Suprapubic skin (tissue), 4 donors: Measurements from ENCODE around the gene EEF1A2.

Experiments used
- POLR2A ChIP-seq, 2 donors: fragments of 450-650 bp; IDR thresholded peaks; one replicate each; pipeline ENCODE4 v1.6.1; 2017; ENCODE audit warnings: antibody characterized with exemption in 2 of 2, mild to moderate bottlenecking in 2 of 2, moderate library complexity in 2 of 2
- POLR2AphosphoS5 ChIP-seq, 3 donors: sonication (generic); formaldehyde crosslinking; IDR thresholded peaks; one replicate each; pipeline ENCODE4 v1.6.1; 2017; ENCODE audit warnings: antibody characterized with exemption in 3 of 3
- TF ChIP-seq, protein P1 (sequence below), 2 donors: fragments of 200-600 bp in 1 of 2; fragments of 450-650 bp in 1 of 2; sonication (generic) in 1 of 2; IDR thresholded peaks; one replicate each; pipeline ENCODE4 v1.5.1; 2016 to 2019; ENCODE audit warnings: antibody characterized with exemption in 2 of 2, mild to moderate bottlenecking in 1 of 2, moderate library complexity in 1 of 2

DNA sequence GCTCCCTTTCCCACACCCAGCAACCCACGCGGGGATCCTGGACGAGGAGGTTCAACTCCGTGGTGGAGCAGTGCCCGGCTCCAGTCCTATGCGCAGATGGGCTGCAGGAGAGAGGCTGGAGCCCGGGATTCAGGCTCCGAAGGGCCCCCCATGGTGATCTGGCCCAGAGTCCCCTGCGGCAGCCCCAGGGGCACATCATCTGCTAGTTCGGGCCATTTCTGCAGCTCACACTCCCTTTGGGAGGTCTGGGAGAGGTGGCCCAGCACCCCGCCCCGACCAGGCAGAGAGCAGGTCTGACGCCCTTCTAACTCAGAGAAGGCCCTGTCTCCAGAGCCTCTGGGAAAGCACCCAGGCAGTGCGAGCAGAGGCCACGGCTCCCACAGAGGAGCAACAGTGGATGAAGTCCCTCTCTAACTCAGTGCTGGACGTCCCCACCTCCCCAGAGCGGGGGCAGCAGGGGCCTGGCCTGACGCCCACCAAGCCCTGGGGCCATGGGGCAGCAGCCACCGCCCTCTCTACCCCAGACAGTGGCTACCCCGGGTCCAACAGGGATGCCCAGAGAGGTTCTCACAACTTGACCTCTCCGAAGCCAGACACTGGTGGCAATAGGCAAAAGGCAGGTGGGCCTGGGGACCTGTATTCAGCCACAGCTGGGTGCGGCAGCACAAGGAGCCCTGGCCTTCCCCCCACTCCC, 29.7 kb downstream of the EEF1A2 start:
- TF ChIP-seq, protein P1, sequence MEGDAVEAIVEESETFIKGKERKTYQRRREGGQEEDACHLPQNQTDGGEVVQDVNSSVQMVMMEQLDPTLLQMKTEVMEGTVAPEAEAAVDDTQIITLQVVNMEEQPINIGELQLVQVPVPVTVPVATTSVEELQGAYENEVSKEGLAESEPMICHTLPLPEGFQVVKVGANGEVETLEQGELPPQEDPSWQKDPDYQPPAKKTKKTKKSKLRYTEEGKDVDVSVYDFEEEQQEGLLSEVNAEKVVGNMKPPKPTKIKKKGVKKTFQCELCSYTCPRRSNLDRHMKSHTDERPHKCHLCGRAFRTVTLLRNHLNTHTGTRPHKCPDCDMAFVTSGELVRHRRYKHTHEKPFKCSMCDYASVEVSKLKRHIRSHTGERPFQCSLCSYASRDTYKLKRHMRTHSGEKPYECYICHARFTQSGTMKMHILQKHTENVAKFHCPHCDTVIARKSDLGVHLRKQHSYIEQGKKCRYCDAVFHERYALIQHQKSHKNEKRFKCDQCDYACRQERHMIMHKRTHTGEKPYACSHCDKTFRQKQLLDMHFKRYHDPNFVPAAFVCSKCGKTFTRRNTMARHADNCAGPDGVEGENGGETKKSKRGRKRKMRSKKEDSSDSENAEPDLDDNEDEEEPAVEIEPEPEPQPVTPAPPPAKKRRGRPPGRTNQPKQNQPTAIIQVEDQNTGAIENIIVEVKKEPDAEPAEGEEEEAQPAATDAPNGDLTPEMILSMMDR (IDR thresholded peaks at IDR 0.05), result no peak
- TF ChIP-seq POLR2AphosphoS5 (IDR thresholded peaks at IDR 0.05), result no peak
- TF ChIP-seq POLR2A (IDR thresholded peaks at IDR 0.05), result no peak
